B cell (primary cell): ENCODE results near the gene DOCK7. TPM values are rescaled to one million over a fixed set of nuclear protein-coding genes. Genes with fewer than 3 reads are reported as not detected.

Experiments
- ATAC-seq: fragments of 200-7000 bp; cut with Tn5 transposase; one replicate; pipeline ENCODE4 v1.10.0; 2021; ENCODE audit warnings: low read depth, mild to moderate bottlenecking, moderate number of reproducible peaks, moderate library complexity
- CTCF ChIA-PET: fragments of 350-600 bp; sonication (Branson Sonifier 250); formaldehyde crosslinking; loops from one replicate; lab custom pipeline; 2021; ENCODE audit warnings: antibody characterized with exemption, inconsistent platforms; lab: Charles Lee
- POLR2A ChIA-PET: fragments of 350-600 bp; sonication (Branson Sonifier 250); formaldehyde crosslinking; loops from one replicate; lab custom pipeline; 2021; ENCODE audit warnings: antibody characterized with exemption; lab: Charles Lee
- DNase-seq: peaks from one replicate; pipeline ENCODE4 v3.0.0; 2013
- H2AFZ ChIP-seq: 2 replicates; pipeline ENCODE4 v1.6.1; 2012; ENCODE audit warnings: mild to moderate bottlenecking, low read depth, low read length; ENCODE audit not compliant: insufficient read depth, poor library complexity, severe bottlenecking
- H3K27ac ChIP-seq, 2 donors: 1 replicate in 1 of 2; 2 replicates in 1 of 2; pipeline ENCODE4 v1.5.1; 2012 to 2013; ENCODE audit warnings: low read length in 2 of 2, mild to moderate bottlenecking in 2 of 2, moderate library complexity in 1 of 2
- H3K27me3 ChIP-seq, 4 experiments: fragments of 200-600 bp in 1 of 4; sonication (generic) in 1 of 4; replicated peaks in 1 of 4; 1 replicate in 2 of 4; 2 replicates in 2 of 4; pipeline versions ENCODE4 v1.6.1 to v1.7.0; 2013 to 2016; ENCODE audit warnings: low read length in 3 of 4, mild to moderate bottlenecking in 2 of 4, mixed read lengths in 1 of 4, moderate library complexity in 1 of 4; ENCODE audit not compliant: insufficient read depth in 4 of 4, control insufficient read depth in 3 of 4; ENCODE audit errors: control extremely low read depth in 1 of 4
- H3K36me3 ChIP-seq, 2 experiments: replicated peaks in 1 of 2; 1 replicate in 1 of 2; 2 replicates in 1 of 2; pipeline versions ENCODE4 v1.6.1 to v1.7.1; 2013; ENCODE audit warnings: low read length in 1 of 2; ENCODE audit not compliant: insufficient read depth in 2 of 2, control insufficient read depth in 1 of 2; ENCODE audit errors: control extremely low read depth in 1 of 2, extremely low read depth in 1 of 2
- H3K4me1 ChIP-seq, 2 donors: fragments of 200-600 bp in 1 of 2; sonication (generic) in 1 of 2; 1 replicate in 1 of 2; 2 replicates in 1 of 2; pipeline versions ENCODE4 v1.5.1 to v1.6.1; 2013 to 2017; ENCODE audit warnings: low read length in 2 of 2; ENCODE audit not compliant: control insufficient read depth in 2 of 2, insufficient read depth in 2 of 2
- H3K4me2 ChIP-seq: replicated peaks from 2 replicates; pipeline ENCODE3; 2012; ENCODE audit warnings: mild to moderate bottlenecking, low read depth, low read length; ENCODE audit not compliant: poor library complexity, severe bottlenecking
- H3K4me3 ChIP-seq, 5 experiments: fragments of 200-600 bp in 1 of 5; sonication (generic) in 1 of 5; 1 replicate in 3 of 5; 2 replicates in 2 of 5; pipeline versions ENCODE4 v1.5.1 to v1.7.0; 2011 to 2016; ENCODE audit warnings: low read length in 4 of 5, mild to moderate bottlenecking in 4 of 5, low read depth in 2 of 5, control low read depth in 1 of 5, moderate library complexity in 1 of 5; ENCODE audit not compliant: insufficient read depth in 1 of 5; ENCODE audit errors: control extremely low read depth in 1 of 5, extremely low read depth in 1 of 5
- H3K79me2 ChIP-seq: fragments of 200-600 bp; sonication (generic); one replicate; pipeline ENCODE4 v1.6.0; 2016; ENCODE audit warnings: low read length; ENCODE audit not compliant: control insufficient read depth, insufficient read depth
- H3K9ac ChIP-seq: fragments of 200-600 bp; sonication (generic); 2 replicates; pipeline ENCODE4 v1.6.1; 2017; ENCODE audit warnings: mild to moderate bottlenecking, low read length, moderate library complexity
- H3K9me3 ChIP-seq, 3 donors: one replicate each; pipeline versions ENCODE4 v1.6.1 to v1.7.1; 2013; ENCODE audit warnings: low read length in 2 of 3; ENCODE audit not compliant: control insufficient read depth in 2 of 3, insufficient read depth in 1 of 3; ENCODE audit errors: control extremely low read depth in 1 of 3
- H4K20me1 ChIP-seq: 2 replicates; pipeline ENCODE4 v1.6.0; 2012; ENCODE audit warnings: mild to moderate bottlenecking, low read length; ENCODE audit not compliant: insufficient read depth, control insufficient read depth, poor library complexity, severe bottlenecking
- H3K27ac Mint-ChIP-seq: one replicate; pipeline ENCODE4 v1.8.0; 2021; ENCODE audit warnings: mixed read lengths
- H3K27me3 Mint-ChIP-seq: one replicate; pipeline ENCODE4 v1.8.0; 2021; ENCODE audit warnings: mixed read lengths
- H3K4me1 Mint-ChIP-seq: one replicate; pipeline ENCODE4 v1.8.0; 2021; ENCODE audit warnings: mixed read lengths
- H3K4me3 Mint-ChIP-seq: one replicate; pipeline ENCODE4 v1.8.0; 2021; ENCODE audit warnings: mixed read lengths
- H3K9me3 Mint-ChIP-seq: one replicate; pipeline ENCODE4 v1.8.0; 2022; ENCODE audit warnings: mixed read lengths; ENCODE audit not compliant: insufficient read depth
- CTCF ChIP-seq: fragments of 200-600 bp; IDR thresholded peaks from one replicate; pipeline ENCODE4 v1.8.0; 2022; ENCODE audit warnings: antibody characterized with exemption, mild to moderate bottlenecking
- EZH2 ChIP-seq: IDR thresholded peaks from 2 replicates; pipeline ENCODE4 v1.6.1; 2012; ENCODE audit warnings: borderline replicate concordance, low read depth, mild to moderate bottlenecking, moderate library complexity, low read length; ENCODE audit not compliant: insufficient read depth, poor library complexity, severe bottlenecking
- WGBS: methylation state at CpG from one replicate; pipeline ENCODE4 v1.1.5; 2013; ENCODE audit warnings: missing lambda C conversion rate; ENCODE audit not compliant: insufficient coverage; 5-methylcytosine and 5-hydroxymethylcytosine counted together
- intact Hi-C: fragments of 100-400 bp; cut with micrococcal nuclease; formaldehyde crosslinking; loops from one replicate; pipeline ENCODE4 v1.10.0; 2022
- polyA plus RNA-seq: library from polyadenylated mRNA; depleted of rRNA; stranded (reverse); fragments of >200 nt; gene quantifications from 2 replicates; pipeline ENCODE4 v1.2.3, GENCODE V29; 2012
- total RNA-seq, 2 donors: library from RNA; stranded (reverse); fragments of 120-200 nt in 1 of 2; gene quantifications; 1 replicate in 1 of 2; 2 replicates in 1 of 2; pipeline versions ENCODE4 v1.2.3 to v1.2.4, GENCODE V29; 2013 to 2022

Gene DOCK7
- total and polyA plus RNA-seq, 2 donors (not counting 1 experiment from before 2014, with no cell fraction given): 3.6 to 20.5 TPM

DNA sequence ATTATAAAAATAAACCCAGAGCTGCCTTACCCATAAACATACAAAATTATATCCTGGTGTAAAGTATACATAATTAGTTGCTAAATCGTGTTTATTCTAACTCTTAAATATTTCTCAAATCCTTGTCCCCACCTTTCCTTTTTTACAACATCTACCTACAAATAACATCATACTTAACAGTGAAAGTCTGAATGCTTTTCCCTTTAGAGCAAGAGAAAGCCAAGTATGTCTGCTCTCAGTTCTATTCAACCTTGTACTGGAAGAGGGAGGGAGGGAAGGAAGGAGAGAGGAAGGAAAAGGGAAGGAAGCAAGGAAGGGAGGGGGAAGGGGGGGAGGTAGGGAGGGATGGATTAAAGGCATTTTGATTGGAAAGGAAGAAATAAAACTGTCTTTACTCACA is 14.6 kb downstream of the DOCK7 start:
- H3K27ac Mint-ChIP-seq: no peak overlapping the region
- no peaks in the 10 kb centered on the region for H3K4me1 Mint-ChIP-seq
- DNase-seq (no peak), ATAC-seq (no peak)
- Histone ChIP-seq H3K79me2 (peaks cover 10% of the 10 kb centered on the region), H3K27me3 (no peaks in the 10 kb centered on the region), H4K20me1 (no peaks in the 10 kb centered on the region), H3K9ac (no peak overlapping the region), H3K4me2 (no peak overlapping the region), H3K4me1 (no peaks in the 10 kb centered on the region), H3K27ac (no peak overlapping the region), H2AFZ (no peak overlapping the region), H3K36me3 (no peaks in the 10 kb centered on the region), H3K9me3 (no peaks in the 10 kb centered on the region), H3K4me3 (no peak overlapping the region)
- H3K4me3 Mint-ChIP-seq: no peak overlapping the region
- ChIA-PET POLR2A (no interaction called here), CTCF (no interaction called here)
- H3K27me3 Mint-ChIP-seq: no peaks in the 10 kb centered on the region
- no CpG with 5 or more reads among the region's 1 CpG for WGBS
- TF ChIP-seq EZH2 (no peak), CTCF (no peak)
- H3K9me3 Mint-ChIP-seq: no peaks in the 10 kb centered on the region
- intact Hi-C loops: no loop called here

DNA sequence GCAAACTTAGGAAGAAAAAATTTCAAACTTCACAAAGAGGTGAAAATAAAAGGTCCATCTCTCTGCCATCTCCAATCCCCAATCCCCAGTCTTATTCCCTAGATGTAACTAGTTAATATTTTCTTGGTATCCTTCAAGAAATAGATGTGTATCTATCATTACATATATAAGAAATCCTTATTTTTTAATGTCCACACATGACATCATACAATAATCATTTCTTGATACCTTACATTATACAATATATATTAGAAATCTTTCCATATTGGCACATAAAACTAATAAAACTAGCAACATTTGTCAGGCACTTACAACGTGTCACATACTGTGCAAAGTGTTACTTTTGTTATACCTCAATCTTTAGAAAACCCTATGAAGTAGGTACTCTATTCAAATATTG is 16.2 kb downstream of the DOCK7 start:
- ChIA-PET CTCF (no interaction called here), POLR2A (no interaction called here)
- no peak overlapping the region for H3K27ac ChIP-seq
- H3K9me3 Mint-ChIP-seq: no peaks in the 10 kb centered on the region
- no peaks in the 10 kb centered on the region for H3K4me1 Mint-ChIP-seq
- H3K9ac ChIP-seq: no peak overlapping the region
- DNase-seq (no peak), ATAC-seq (no peak)
- intact Hi-C loops: no loop called here
- H3K4me3 ChIP-seq: no peak overlapping the region
- no peaks in the 10 kb centered on the region for H4K20me1 ChIP-seq
- H3K36me3 ChIP-seq: no peaks in the 10 kb centered on the region
- no peak for TF ChIP-seq EZH2
- no peak for TF ChIP-seq CTCF
- H3K9me3 ChIP-seq: no peaks in the 10 kb centered on the region
- H3K27ac Mint-ChIP-seq: no peak overlapping the region
- H3K4me2 ChIP-seq: no peak overlapping the region
- WGBS: no CpG with 5 or more reads among the region's 1 CpG
- H3K27me3 Mint-ChIP-seq: no peaks in the 10 kb centered on the region
- H3K27me3 ChIP-seq: no peaks in the 10 kb centered on the region
- H3K4me3 Mint-ChIP-seq: no peak overlapping the region
- H2AFZ ChIP-seq: no peak overlapping the region
- no peaks in the 10 kb centered on the region for H3K4me1 ChIP-seq
- H3K79me2 ChIP-seq: peaks cover 10% of the 10 kb centered on the region
